GM23338 (cell line): ENCODE measurements around the gene BBS4. TPM values are rescaled to one million over a fixed set of nuclear protein-coding genes. Genes with fewer than 3 reads are reported as not detected.

Source experiments
- ATAC-seq: fragments of 200-7000 bp; cut with Tn5 transposase; 3 replicates; pipeline ENCODE4 v1.9.1; 2020
- DNase-seq: peaks from one replicate; pipeline ENCODE4 v3.0.0-alpha.2; 2015; ENCODE audit warnings: low spot score
- H2AFZ ChIP-seq: fragments of 200-600 bp; sonication (generic); 2 replicates; pipeline ENCODE4 v1.8.0; 2016; ENCODE audit warnings: antibody characterized with exemption, mild to moderate bottlenecking, moderate library complexity
- H3F3A ChIP-seq: fragments of 200-600 bp; sonication (generic); replicated peaks from 2 replicates; pipeline ENCODE4 v1.8.0; 2017; ENCODE audit warnings: antibody characterized with exemption, mixed run types, low read depth
- H3K27ac ChIP-seq: fragments of 200-600 bp; sonication (generic); 2 replicates; pipeline ENCODE4 v1.6.1; 2016; ENCODE audit warnings: low read depth
- H3K27me3 ChIP-seq: fragments of 200-600 bp; sonication (generic); 2 replicates; pipeline ENCODE4 v1.8.0; 2016; ENCODE audit warnings: mild to moderate bottlenecking, mixed run types, moderate library complexity; ENCODE audit not compliant: insufficient read depth
- H3K36me3 ChIP-seq: fragments of 200-600 bp; sonication (generic); 2 replicates; pipeline ENCODE4 v1.8.0; 2016; ENCODE audit warnings: mild to moderate bottlenecking; ENCODE audit not compliant: insufficient read depth
- H3K4me1 ChIP-seq: fragments of 200-600 bp; sonication (generic); 2 replicates; pipeline ENCODE4 v1.8.0; 2016; ENCODE audit warnings: mild to moderate bottlenecking, moderate library complexity; ENCODE audit not compliant: insufficient read depth
- H3K4me2 ChIP-seq: fragments of 200-600 bp; sonication (generic); 2 replicates; pipeline ENCODE4 v1.7.1; 2017; ENCODE audit warnings: mixed run types
- H3K4me3 ChIP-seq: fragments of 200-600 bp; sonication (generic); 2 replicates; pipeline ENCODE4 v1.6.1; 2016; ENCODE audit warnings: mixed run types
- H3K79me2 ChIP-seq: fragments of 200-600 bp; sonication (generic); replicated peaks from 2 replicates; pipeline ENCODE4 v1.8.0; 2017; ENCODE audit warnings: mild to moderate bottlenecking; ENCODE audit not compliant: insufficient read depth
- H3K9me2 ChIP-seq: fragments of 200-600 bp; sonication (generic); 2 replicates; pipeline ENCODE4 v1.8.0; 2017; ENCODE audit not compliant: insufficient read depth
- H4K20me1 ChIP-seq: fragments of 200-600 bp; sonication (generic); replicated peaks from 2 replicates; pipeline ENCODE4 v1.8.0; 2017; ENCODE audit warnings: mild to moderate bottlenecking; ENCODE audit not compliant: insufficient read depth
- H3K27ac Mint-ChIP-seq: 2 replicates; pipeline ENCODE4 v1.8.0; 2020; ENCODE audit warnings: inconsistent platforms, mild to moderate bottlenecking, moderate library complexity, mixed read lengths
- H3K27me3 Mint-ChIP-seq: 3 replicates; pipeline ENCODE4 v1.8.0; 2022; ENCODE audit warnings: low read depth, mild to moderate bottlenecking, moderate library complexity, mixed read lengths, inconsistent platforms; ENCODE audit not compliant: insufficient read depth, poor library complexity
- H3K36me3 Mint-ChIP-seq: 3 replicates; pipeline ENCODE4 v1.8.0; 2021; ENCODE audit warnings: low read depth, mild to moderate bottlenecking, inconsistent platforms, moderate library complexity, mixed read lengths
- H3K4me1 Mint-ChIP-seq: 3 replicates; pipeline ENCODE4 v1.8.0; 2020; ENCODE audit warnings: mild to moderate bottlenecking, inconsistent platforms, mixed read lengths
- H3K4me3 Mint-ChIP-seq: 3 replicates; pipeline ENCODE4 v1.8.0; 2021; ENCODE audit warnings: moderate library complexity, mild to moderate bottlenecking, inconsistent platforms, mixed read lengths
- H3K9me3 Mint-ChIP-seq: 3 replicates; pipeline ENCODE4 v1.8.0; 2020; ENCODE audit warnings: moderate library complexity, mild to moderate bottlenecking, inconsistent platforms, mixed read lengths
- CREB1 ChIP-seq: fragments of 250-450 bp; sonication (Bioruptor Pico); IDR thresholded peaks from 2 replicates; pipeline ENCODE4 v1.5.0; 2020; ENCODE audit warnings: low read depth, mild to moderate bottlenecking, moderate library complexity
- CTCF ChIP-seq, 2 experiments: fragments of 200-600 bp in 1 of 2; sonication (generic) in 1 of 2; conservative IDR thresholded peaks; 2 replicates each; pipeline versions ENCODE4 v1.5.1 to v1.6.1; 2016 to 2017; ENCODE audit warnings: antibody characterized with exemption in 2 of 2, low read depth in 2 of 2, mild to moderate bottlenecking in 2 of 2, moderate library complexity in 1 of 2
- ETS1 ChIP-seq: IDR thresholded peaks from 2 replicates; pipeline ENCODE4 v1.6.1; 2016; ENCODE audit warnings: antibody characterized with exemption
- EZH2 ChIP-seq: fragments of 200-600 bp; sonication (generic); IDR thresholded peaks from one replicate; pipeline ENCODE4 v1.8.0; 2017; ENCODE audit warnings: antibody characterized with exemption, mild to moderate bottlenecking, low read depth; ENCODE audit not compliant: unreplicated experiment
- EZH2phosphoT487 ChIP-seq: fragments of 200-600 bp; sonication (generic); IDR thresholded peaks from one replicate; pipeline ENCODE4 v1.8.1; 2018; ENCODE audit warnings: antibody characterized with exemption; ENCODE audit not compliant: unreplicated experiment
- NANOG ChIP-seq: IDR thresholded peaks from 2 replicates; pipeline ENCODE4 v1.6.1; 2016; ENCODE audit warnings: antibody characterized with exemption, borderline replicate concordance
- POLR2AphosphoS5 ChIP-seq: IDR thresholded peaks from 2 replicates; pipeline ENCODE4 v1.6.1; 2016; ENCODE audit warnings: antibody characterized with exemption, low read depth
- STAT1 ChIP-seq: IDR thresholded peaks from one replicate; pipeline ENCODE4 v1.6.1; 2016; ENCODE audit warnings: antibody characterized with exemption; ENCODE audit not compliant: unreplicated experiment
- polyA plus RNA-seq: library from polyadenylated mRNA; unstranded; fragments of >200 nt; fragmentation: Nextera tagmentation; extraction: Ambion mirVana; gene quantifications from 2 replicates; pipeline ENCODE4 v1.2.1, GENCODE V29; 2016
- total RNA-seq: library from RNA; depleted of rRNA; stranded (reverse); fragments of >200 nt; shearing (Covaris generic); gene quantifications from 2 replicates; pipeline ENCODE4 v1.2.3, GENCODE V29; 2014

Gene BBS4
- total and polyA plus RNA-seq, 2 experiments from 2014 or later, result 22.2 to 40.8 TPM

- peaks cover 3% of the 10 kb centered on the region for H3K36me3 ChIP-seq
- Mint-ChIP-seq H3K9me3 (no peaks in the 10 kb centered on the region), H3K4me3 (peak within 1 kb of the TSS; percentile 91), H3K36me3 (peaks cover 3% of the 10 kb centered on the region; the same call in 2 of the 3 replicates), H3K4me1 (peaks cover 15% of the 10 kb centered on the region), H3K27ac (peak within 1 kb of the TSS; percentile 91), H3K27me3 (no peaks in the 10 kb centered on the region)
- H3K27me3 ChIP-seq, result no peaks in the 10 kb centered on the region
- H4K20me1 ChIP-seq, result no peaks in the 10 kb centered on the region; the same call in none of the 2 replicates
- peaks cover 5% of the 10 kb centered on the region; the same call in 1 of the 2 replicates for H3F3A ChIP-seq
- peak; percentile 91 for ATAC-seq
- peak within 1 kb of the TSS; percentile 99 for H2AFZ ChIP-seq
- H3K27ac ChIP-seq, result peak within 1 kb of the TSS; percentile 88
- peak; percentile 93 for DNase-seq
- peaks cover 16% of the 10 kb centered on the region for H3K4me1 ChIP-seq
- peaks cover 44% of the 10 kb centered on the region for H3K79me2 ChIP-seq
- H3K4me2 ChIP-seq, result peak within 1 kb of the TSS; percentile 85
- TF ChIP-seq POLR2AphosphoS5 (peak; percentile 93), EZH2phosphoT487 (no peak), ETS1 (peak; percentile 83), CREB1 (peak; percentile 100), CTCF (conservative IDR thresholded peaks at IDR 0.05; ENCODE audit: low read depth in 2 of 2) (peak; percentile 61 to 77), NANOG (no peak)
- H3K4me3 ChIP-seq, result peak within 1 kb of the TSS; percentile 95
- no peaks in the 10 kb centered on the region for H3K9me2 ChIP-seq
Measured at GRCh38 chr15:72783640-72784455, 97.8 kb downstream of the BBS4 start, which contains the start of gene ADPGK. Gene ADPGK (minus strand): TSS chr15:72783758. CDS start chr15:72783691, 67 bp downstream.

- peak overlapping the region; percentile 99 for H2AFZ ChIP-seq
- peak overlapping the region; percentile 85 for H3K4me2 ChIP-seq
- H4K20me1 ChIP-seq, result no peaks in the 10 kb centered on the region; the same call in none of the 2 replicates
- Mint-ChIP-seq H3K36me3 (peaks cover 3% of the 10 kb centered on the region; the same call in 1 of the 3 replicates), H3K4me3 (peak overlapping the region; percentile 91), H3K9me3 (no peaks in the 10 kb centered on the region), H3K4me1 (peaks cover 15% of the 10 kb centered on the region), H3K27ac (no peak overlapping the region), H3K27me3 (no peaks in the 10 kb centered on the region)
- peaks cover 5% of the 10 kb centered on the region; the same call in 1 of the 2 replicates for H3F3A ChIP-seq
- H3K79me2 ChIP-seq, result peaks cover 38% of the 10 kb centered on the region
- H3K4me1 ChIP-seq, result peaks cover 16% of the 10 kb centered on the region
- ATAC-seq, result peak; percentile 9
- DNase-seq, result no peak
- H3K9me2 ChIP-seq, result no peaks in the 10 kb centered on the region
- TF ChIP-seq STAT1, result no peak
- no peak; a peak in 1 of 4 replicates for TF ChIP-seq CTCF (conservative IDR thresholded peaks at IDR 0.05; ENCODE audit: low read depth in 2 of 2)
- no peak for TF ChIP-seq POLR2AphosphoS5
- TF ChIP-seq EZH2, result no peak
- no peaks in the 10 kb centered on the region for H3K27me3 ChIP-seq
- H3K4me3 ChIP-seq, result peak overlapping the region; percentile 95
- peaks cover 3% of the 10 kb centered on the region for H3K36me3 ChIP-seq
- H3K27ac ChIP-seq, result no peak overlapping the region
Measured at GRCh38 chr15:72784456-72784876, 98.5 kb downstream of the BBS4 start.
